ENCODE results near the gene ALDOA. TPM values are rescaled to one million over a fixed set of nuclear protein-coding genes. Genes with fewer than 3 reads are reported as not detected.

Gene ALDOA
- total and polyA plus RNA-seq, 9 of the 15 experiments (the other 6 are each of a cell fraction or from before 2014, with no cell fraction given) = 311 to 2,224 (median 1,293) TPM

DNA sequence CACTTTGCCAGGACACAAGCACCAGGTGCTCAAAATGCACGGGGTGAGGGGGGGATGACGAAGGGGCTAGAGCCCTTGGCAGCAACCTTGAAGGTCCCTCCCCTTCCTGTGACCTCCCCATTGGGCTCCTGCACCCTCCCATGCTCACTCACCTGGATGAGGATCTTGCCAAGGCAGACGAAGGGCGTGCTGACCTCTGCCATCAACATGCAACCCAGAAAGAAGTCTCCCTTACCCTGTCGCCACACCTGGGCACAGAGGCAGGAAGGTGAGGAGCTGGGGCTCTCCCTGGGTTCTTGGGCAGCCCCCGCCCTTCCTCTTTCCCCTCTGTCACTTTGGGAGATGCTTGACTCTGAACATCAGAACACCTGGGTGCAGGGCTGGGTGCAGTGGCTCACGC is 40.0 kb upstream of the ALDOA start:
- Histone ChIP-seq H3K27me3 (ENCODE audit: control insufficient read depth in 2 of 2, insufficient read depth in 2 of 2, low read length in 2 of 2) (peaks cover 17 to 74% of the 10 kb centered on the region in 2 experiments), H3K79me2 (ENCODE audit: control insufficient read depth, insufficient read depth, low read length) (no peaks in the 10 kb centered on the region), H4K20me1 (replicated peaks; ENCODE audit: control insufficient read depth, insufficient read depth, low read length) (peaks cover 13% of the 10 kb centered on the region; the same call in 1 of the 2 replicates), H3K36me3 (ENCODE audit: control insufficient read depth, insufficient read depth, low read length) (no peaks in the 10 kb centered on the region), H3K4me2 (ENCODE audit: insufficient read depth, low read length) (no peak overlapping the region), H3K9me3 (replicated peaks; ENCODE audit: control insufficient read depth, insufficient read depth, low read depth, low read length) (no peaks in the 10 kb centered on the region), H3K9me1 (ENCODE audit: control insufficient read depth, insufficient read depth, low read length) (peaks cover 4% of the 10 kb centered on the region), H3K9ac (ENCODE audit: insufficient read depth in 1 of 2, low read depth in 2 of 2, low read length in 2 of 2) (no peak overlapping the region), H3K27ac (ENCODE audit: extremely low read depth, low read depth, low read length) (no peak overlapping the region), H3K4me3 (no peak overlapping the region), H3K4me1 (replicated peaks in 1 of 2; ENCODE audit: control insufficient read depth in 2 of 2, insufficient read depth in 2 of 2, low read length in 2 of 2) (peaks cover 0 to 33% of the 10 kb centered on the region in 2 experiments; a peak in 3 of 5 replicates), H2AFZ (ENCODE audit: low read depth, low read length) (no peak overlapping the region)
- no TSS peak for BruUV-seq (replicated peaks)
- intact Hi-C loops (cut with micrococcal nuclease) = loop anchor here (10.0 kb wide), 1 partner anchor 211 kb away; the partner anchor contains the start of genes PAGR1 and PRRT2
- no peak for DNase-seq (ENCODE audit: extremely low read depth in 1 of 4, low spot score in 3 of 4)
- no peak for FAIRE-seq
- POLR2A ChIA-PET = no interaction called here
- ATAC-seq = no peak
- TF ChIP-seq, protein P1, sequence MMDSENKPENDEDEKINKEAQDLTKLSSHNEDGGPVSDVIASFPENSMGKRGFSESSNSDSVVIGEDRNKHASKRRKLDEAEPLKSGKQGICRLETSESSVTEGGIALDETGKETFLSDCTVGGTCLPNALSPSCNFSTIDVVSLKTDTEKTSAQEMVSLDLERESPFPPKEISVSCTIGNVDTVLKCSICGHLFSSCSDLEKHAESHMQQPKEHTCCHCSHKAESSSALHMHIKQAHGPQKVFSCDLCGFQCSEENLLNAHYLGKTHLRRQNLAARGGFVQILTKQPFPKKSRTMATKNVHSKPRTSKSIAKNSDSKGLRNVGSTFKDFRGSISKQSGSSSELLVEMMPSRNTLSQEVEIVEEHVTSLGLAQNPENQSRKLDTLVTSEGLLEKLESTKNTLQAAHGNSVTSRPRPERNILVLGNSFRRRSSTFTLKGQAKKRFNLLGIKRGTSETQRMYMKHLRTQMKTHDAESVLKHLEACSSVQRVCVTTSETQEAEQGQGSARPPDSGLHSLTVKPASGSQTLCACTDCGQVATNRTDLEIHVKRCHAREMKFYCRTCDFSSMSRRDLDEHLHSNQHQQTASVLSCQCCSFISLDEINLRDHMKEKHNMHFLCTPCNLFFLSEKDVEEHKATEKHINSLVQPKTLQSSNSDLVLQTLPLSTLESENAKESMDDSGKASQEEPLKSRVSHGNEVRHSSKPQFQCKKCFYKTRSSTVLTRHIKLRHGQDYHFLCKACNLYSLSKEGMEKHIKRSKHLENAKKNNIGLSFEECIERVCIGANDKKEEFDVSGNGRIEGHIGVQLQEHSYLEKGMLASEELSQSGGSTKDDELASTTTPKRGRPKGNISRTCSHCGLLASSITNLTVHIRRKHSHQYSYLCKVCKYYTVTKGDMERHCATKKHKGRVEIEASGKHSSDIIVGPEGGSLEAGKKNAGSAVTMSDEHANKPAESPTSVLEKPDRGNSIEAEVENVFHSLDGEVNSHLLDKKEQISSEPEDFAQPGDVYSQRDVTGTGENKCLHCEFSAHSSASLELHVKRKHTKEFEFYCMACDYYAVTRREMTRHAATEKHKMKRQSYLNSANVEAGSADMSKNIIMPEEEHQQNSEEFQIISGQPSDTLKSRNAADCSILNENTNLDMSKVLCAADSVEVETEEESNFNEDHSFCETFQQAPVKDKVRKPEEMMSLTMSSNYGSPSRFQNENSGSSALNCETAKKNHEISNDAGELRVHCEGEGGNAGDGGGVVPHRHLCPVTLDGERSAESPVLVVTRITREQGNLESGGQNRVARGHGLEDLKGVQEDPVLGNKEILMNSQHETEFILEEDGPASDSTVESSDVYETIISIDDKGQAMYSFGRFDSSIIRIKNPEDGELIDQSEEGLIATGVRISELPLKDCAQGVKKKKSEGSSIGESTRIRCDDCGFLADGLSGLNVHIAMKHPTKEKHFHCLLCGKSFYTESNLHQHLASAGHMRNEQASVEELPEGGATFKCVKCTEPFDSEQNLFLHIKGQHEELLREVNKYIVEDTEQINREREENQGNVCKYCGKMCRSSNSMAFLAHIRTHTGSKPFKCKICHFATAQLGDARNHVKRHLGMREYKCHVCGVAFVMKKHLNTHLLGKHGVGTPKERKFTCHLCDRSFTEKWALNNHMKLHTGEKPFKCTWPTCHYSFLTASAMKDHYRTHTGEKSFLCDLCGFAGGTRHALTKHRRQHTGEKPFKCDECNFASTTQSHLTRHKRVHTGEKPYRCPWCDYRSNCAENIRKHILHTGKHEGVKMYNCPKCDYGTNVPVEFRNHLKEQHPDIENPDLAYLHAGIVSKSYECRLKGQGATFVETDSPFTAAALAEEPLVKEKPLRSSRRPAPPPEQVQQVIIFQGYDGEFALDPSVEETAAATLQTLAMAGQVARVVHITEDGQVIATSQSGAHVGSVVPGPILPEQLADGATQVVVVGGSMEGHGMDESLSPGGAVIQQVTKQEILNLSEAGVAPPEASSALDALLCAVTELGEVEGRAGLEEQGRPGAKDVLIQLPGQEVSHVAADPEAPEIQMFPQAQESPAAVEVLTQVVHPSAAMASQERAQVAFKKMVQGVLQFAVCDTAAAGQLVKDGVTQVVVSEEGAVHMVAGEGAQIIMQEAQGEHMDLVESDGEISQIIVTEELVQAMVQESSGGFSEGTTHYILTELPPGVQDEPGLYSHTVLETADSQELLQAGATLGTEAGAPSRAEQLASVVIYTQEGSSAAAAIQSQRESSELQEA (IDR thresholded peaks at IDR 0.05; ENCODE audit: low read depth) = no peak
- TF ChIP-seq, protein P2, sequence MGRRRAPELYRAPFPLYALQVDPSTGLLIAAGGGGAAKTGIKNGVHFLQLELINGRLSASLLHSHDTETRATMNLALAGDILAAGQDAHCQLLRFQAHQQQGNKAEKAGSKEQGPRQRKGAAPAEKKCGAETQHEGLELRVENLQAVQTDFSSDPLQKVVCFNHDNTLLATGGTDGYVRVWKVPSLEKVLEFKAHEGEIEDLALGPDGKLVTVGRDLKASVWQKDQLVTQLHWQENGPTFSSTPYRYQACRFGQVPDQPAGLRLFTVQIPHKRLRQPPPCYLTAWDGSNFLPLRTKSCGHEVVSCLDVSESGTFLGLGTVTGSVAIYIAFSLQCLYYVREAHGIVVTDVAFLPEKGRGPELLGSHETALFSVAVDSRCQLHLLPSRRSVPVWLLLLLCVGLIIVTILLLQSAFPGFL (CRISPR knock-in tag; IDR thresholded peaks at IDR 0.05) = no peak
- TF ChIP-seq, protein P3, sequence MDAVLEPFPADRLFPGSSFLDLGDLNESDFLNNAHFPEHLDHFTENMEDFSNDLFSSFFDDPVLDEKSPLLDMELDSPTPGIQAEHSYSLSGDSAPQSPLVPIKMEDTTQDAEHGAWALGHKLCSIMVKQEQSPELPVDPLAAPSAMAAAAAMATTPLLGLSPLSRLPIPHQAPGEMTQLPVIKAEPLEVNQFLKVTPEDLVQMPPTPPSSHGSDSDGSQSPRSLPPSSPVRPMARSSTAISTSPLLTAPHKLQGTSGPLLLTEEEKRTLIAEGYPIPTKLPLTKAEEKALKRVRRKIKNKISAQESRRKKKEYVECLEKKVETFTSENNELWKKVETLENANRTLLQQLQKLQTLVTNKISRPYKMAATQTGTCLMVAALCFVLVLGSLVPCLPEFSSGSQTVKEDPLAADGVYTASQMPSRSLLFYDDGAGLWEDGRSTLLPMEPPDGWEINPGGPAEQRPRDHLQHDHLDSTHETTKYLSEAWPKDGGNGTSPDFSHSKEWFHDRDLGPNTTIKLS (IDR thresholded peaks at IDR 0.05; ENCODE audit: borderline replicate concordance, low read depth) = no peak
- TF ChIP-seq, protein P4, sequence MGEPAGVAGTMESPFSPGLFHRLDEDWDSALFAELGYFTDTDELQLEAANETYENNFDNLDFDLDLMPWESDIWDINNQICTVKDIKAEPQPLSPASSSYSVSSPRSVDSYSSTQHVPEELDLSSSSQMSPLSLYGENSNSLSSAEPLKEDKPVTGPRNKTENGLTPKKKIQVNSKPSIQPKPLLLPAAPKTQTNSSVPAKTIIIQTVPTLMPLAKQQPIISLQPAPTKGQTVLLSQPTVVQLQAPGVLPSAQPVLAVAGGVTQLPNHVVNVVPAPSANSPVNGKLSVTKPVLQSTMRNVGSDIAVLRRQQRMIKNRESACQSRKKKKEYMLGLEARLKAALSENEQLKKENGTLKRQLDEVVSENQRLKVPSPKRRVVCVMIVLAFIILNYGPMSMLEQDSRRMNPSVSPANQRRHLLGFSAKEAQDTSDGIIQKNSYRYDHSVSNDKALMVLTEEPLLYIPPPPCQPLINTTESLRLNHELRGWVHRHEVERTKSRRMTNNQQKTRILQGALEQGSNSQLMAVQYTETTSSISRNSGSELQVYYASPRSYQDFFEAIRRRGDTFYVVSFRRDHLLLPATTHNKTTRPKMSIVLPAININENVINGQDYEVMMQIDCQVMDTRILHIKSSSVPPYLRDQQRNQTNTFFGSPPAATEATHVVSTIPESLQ (CRISPR knock-in tag; IDR thresholded peaks at IDR 0.05) = no peak
- CTCF ChIA-PET (ENCODE audit: low intra/inter-chr PET ratio) = no interaction called here
- 0% methylated on average over 4 of the region's 7 CpGs for WGBS (ENCODE audit: insufficient coverage, low coverage, missing lambda C conversion rate)
- in situ Hi-C loops (cut with MboI) = loop anchor here (10.0 kb wide), 1 partner anchor 331 kb away; no protein-coding TSS in a partner anchor

Data from K562 (cell line).